ENCODE data around the gene GSDMA.
"Not testable (repeated sequence)": the region's sequence is repeated elsewhere in the genome, so short reads cannot be mapped to it uniquely, and the experiment has no call there.

Gene GSDMA

DNA sequence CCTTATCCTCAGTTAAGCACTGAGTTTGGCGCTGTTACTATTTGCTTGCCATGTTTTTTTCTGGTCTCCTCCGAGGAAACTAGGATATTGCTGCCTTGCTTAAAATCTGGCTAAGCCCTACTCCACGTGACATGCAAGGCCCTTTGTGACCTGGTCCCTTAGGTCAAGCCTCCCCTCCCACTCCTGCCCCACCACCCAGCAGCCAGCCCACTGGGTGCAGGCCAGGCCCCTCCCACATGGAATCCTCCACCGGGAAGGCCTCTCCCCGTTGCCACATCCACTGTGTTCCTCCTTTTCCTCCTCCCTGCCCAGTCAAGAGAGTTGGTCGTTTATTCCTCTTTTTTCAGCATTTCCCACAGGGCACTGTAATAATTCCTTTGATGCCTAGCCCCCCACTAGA lies 34.0 kb downstream of the GSDMA start:
- no peak for DNase-seq (ENCODE audit: low spot score)

DNA sequence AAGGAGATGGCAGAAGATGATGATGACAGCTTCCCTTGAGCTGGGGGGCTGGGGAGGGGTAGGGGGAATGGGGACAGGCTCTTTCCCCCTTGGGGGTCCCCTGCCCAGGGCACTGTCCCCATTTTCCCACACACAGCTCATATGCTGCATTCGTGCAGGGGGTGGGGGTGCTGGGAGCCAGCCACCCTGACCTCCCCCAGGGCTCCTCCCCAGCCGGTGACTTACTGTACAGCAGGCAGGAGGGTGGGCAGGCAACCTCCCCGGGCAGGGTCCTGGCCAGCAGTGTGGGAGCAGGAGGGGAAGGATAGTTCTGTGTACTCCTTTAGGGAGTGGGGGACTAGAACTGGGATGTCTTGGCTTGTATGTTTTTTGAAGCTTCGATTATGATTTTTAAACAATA lies 34.7 kb downstream of the GSDMA start:
- DNase-seq (ENCODE audit: low spot score) = no peak

DNA sequence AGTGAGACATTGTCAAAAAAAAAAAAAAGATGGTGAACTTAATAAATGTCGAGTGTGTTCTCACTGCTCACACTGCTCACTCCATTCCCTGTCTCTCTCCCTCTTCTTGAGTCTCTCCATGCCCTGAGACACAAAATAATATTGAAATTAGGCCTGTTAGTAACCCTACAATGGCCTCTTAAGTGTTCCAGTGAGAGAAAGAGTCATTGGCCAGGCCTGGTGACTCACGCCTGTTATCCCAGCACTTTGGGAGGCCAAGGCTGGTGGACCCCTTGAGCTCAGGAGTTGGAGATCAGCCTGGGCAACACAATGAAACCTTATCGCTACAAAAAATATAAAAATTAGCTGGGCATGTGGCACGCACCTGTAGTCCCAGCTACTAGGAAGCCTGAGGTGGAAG lies 36.3 kb downstream of the GSDMA start:
- DNase-seq (ENCODE audit: low spot score) = no peak

DNA sequence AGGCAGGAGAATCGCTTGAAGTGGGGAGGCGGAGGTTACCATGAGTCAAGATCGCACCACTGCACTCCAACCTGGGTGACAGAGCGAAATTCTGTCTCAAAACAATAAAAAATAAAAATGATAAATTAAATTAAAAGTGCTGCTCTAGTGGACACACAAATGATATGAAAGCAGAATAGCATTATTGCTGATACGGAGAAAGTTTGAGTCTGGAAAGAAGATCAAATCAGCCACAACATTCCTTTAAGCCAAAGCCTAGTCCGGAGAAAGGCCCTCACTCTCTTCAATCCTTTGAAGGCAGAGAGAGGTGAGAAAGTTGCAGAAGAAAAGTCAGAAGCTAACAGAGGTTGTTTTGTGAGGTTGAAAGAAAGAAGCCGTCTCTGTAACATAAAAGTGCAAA lies 37.4 kb downstream of the GSDMA start:
- no peak for DNase-seq (ENCODE audit: low spot score)

DNA sequence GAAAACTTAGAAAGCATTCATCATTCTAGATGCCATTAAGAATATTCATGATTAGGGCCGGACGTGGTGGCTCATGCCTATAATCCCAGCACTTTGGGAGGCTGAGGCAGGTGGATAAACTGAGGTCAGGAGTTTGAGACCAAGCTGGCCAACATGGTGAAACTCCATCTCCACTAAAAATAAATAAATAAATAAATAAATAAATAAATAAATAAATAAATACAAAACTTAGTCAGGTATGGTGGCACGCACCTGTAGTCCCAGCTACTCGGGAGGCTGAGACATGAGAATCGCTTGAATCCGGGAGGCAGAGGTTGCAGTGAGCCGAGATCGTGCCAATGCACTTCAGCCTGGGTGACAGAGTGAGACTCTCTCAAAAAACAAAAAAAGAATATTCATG lies 38.5 kb downstream of the GSDMA start:
- DNase-seq (ENCODE audit: low spot score) = not testable (repeated sequence)

DNA sequence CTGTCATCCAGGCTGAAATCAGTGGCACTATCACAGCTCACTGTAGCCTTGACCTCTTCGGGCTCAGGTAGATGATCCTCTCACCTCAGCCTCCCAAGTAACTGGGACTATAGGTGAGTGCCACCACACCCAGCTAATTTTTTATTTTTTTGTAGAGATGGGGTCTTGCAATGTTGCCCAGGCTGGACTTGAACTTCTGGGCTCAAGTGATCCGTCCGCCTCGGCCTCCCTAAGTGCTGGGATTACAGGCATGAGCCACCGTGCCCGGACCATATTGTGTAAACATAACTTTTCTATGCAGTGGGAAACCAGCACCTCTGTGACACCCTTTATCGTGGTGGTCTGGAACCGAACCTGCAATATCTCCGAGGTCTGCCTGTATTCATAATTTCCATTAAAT lies 41.3 kb downstream of the GSDMA start:
- DNase-seq (ENCODE audit: low spot score) = no peak

DNA sequence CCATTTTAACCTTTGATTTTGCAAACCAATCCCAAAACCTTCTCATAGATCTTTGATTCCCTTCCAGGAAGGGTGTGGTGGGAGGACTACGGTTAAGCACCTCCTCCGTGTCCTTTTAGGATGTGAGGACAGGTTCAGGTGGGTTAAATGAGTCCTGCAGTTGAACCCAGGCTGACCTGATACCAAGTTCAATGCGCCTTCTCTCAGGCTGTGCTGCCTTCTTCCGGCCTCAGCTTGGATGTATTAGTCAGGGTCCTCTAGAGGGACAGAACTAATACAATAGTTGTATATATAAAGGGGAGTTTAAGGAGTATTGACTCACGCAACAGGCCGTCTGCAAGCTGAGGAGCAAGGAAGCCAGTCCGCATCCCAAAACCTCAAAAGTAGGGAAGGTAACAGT lies 41.9 kb downstream of the GSDMA start:
- no peak for DNase-seq (ENCODE audit: low spot score)

DNA sequence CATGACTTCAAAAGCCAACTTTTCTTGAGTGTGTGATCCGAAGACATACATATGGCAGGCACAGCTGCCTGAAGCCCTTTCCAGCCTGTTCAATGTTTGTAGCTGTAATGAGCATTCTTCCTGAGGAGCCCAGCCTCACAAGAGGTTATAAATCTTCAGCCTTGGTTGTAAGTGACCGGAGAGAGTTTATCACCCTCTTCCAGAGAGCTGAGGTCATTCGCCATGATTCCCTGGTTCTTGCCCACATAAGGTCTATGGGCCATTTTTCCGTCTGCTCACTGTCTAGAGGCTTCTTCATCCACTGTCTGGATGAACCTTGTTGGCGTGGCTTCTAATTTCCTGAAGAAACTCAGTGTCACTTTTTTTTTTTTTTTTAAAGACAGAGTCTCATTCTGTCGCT lies 42.7 kb downstream of the GSDMA start:
- no peak for DNase-seq (ENCODE audit: low spot score)

DNA sequence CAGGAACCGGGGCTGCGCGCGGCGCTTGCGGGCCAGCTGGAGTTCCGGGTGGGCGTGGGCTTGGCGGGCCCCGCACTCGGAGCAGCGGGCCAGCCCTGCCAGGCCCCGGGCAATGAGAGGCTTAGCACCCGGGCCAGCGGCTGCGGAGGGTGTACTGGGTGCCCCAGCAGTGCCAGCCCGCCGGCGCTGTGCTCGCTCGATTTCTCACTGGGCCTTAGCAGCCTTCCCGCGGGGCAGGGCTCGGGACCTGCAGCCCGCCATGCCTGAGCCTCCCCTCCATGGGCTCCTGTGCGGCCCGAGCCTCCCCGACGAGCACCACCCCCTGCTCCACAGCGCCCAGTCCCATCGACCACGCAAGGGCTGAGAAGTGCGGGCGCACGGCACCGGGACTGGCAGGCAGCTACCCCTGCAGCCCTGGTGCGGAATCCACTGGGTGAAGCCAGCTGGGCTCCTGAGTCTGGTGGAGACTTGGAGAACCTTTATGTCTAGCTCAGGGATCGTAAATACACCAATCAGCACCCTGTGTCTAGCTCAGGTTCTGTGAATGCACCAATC lies 48.2 kb downstream of the GSDMA start:
- DNase-seq (ENCODE audit: low spot score) = not testable (repeated sequence)

DNA sequence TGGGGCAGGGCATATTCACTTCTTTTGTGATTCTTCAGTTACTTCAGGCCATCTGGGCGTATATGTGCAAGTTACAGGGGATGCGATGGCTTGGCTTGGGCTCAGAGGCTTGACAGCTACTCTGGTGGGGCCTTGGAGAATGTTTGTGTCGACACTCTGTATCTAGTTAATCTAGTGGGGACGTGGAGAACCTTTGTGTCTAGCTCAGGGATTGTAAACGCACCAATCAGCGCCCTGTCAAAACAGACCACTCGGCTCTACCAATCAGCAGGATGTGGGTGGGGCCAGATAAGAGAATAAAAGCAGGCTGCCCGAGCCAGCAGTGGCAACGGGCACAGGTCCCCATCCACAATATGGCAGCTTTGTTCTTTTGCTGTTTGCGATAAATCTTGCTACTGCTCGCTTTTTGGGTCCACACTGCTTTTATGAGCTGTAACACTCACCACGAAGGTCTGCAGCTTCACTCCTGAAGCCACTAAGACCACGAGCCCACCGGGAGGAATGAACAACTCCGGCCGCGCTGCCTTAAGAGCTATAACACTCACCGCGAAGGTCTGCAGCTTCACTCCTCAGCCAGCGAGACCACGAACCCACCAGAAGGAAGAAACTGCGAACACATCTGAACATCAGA lies 49.3 kb downstream of the GSDMA start:
- not testable (repeated sequence) for DNase-seq (ENCODE audit: low spot score)

DNA sequence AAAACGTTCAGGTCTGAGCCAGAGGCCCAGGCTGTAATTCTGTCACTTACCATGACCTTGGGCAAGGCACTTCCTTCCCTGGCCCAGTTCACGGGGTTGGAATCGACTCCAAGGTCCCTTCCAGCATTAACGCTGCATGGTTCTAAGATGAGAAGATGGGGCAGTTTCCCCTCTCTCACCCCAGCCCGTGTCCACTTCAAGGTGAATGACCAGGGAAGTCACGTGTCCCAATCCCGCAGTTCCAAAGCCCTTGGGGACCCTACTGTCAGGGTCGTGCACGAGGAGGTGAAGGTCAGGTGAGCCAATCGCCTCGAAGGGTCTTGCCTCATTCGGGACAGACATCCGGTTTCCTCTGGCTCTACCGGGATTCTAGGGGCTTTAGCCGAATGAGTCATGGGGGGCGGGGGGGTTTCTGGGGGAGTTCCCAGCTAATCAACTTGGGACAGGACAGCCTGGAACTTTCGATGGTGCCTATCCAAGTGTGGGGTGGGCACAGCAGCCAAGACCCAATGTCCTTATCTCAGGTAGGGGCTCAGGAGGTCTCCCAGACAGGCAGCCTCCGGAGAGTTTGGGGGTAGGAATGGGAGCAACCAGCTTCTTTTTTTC lies 51.7 kb downstream of the GSDMA start:
- no peak for DNase-seq (ENCODE audit: low spot score)

DNA sequence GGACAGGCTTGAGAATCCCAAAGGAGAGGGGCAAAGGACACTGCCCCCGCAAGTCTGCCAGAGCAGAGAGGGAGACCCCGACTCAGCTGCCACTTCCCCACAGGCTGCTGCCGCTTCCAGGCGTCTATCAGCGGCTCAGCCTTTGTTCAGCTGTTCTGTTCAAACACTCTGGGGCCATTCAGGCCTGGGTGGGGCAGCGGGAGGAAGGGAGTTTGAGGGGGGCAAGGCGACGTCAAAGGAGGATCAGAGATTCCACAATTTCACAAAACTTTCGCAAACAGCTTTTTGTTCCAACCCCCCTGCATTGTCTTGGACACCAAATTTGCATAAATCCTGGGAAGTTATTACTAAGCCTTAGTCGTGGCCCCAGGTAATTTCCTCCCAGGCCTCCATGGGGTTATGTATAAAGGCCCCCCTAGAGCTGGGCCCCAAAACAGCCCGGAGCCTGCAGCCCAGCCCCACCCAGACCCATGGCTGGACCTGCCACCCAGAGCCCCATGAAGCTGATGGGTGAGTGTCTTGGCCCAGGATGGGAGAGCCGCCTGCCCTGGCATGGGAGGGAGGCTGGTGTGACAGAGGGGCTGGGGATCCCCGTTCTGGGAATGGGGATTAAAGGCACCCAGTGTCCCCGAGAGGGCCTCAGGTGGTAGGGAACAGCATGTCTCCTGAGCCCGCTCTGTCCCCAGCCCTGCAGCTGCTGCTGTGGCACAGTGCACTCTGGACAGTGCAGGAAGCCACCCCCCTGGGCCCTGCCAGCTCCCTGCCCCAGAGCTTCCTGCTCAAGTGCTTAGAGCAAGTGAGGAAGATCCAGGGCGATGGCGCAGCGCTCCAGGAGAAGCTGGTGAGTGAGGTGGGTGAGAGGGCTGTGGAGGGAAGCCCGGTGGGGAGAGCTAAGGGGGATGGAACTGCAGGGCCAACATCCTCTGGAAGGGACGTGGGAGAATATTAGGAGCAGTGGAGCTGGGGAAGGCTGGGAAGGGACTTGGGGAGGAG lies 52.5 kb downstream of the GSDMA start, which contains the start of gene CSF3:
Gene CSF3, plus strand, starts transcription at position 436 of the 993 bp plus-strand sequence. Its CDS starts 35 bp downstream, at position 471.
- DNase-seq (ENCODE audit: low spot score) = no peak

DNA sequence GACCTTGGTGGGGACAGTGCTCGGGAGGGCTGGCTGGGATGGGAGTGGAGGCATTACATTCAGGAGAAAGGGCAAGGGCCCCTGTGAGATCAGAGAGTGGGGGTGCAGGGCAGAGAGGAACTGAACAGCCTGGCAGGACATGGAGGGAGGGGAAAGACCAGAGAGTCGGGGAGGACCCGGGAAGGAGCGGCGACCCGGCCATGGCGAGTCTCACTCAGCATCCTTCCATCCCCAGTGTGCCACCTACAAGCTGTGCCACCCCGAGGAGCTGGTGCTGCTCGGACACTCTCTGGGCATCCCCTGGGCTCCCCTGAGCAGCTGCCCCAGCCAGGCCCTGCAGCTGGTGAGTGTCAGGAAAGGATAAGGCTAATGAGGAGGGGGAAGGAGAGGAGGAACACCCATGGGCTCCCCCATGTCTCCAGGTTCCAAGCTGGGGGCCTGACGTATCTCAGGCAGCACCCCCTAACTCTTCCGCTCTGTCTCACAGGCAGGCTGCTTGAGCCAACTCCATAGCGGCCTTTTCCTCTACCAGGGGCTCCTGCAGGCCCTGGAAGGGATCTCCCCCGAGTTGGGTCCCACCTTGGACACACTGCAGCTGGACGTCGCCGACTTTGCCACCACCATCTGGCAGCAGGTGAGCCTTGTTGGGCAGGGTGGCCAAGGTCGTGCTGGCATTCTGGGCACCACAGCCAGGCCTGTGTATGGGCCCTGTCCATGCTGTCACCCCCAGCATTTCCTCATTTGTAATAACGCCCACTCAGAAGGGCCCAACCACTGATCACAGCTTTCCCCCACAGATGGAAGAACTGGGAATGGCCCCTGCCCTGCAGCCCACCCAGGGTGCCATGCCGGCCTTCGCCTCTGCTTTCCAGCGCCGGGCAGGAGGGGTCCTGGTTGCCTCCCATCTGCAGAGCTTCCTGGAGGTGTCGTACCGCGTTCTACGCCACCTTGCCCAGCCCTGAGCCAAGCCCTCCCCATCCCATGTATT lies 53.5 kb downstream of the GSDMA start:
- DNase-seq (ENCODE audit: low spot score) = no peak

DNA sequence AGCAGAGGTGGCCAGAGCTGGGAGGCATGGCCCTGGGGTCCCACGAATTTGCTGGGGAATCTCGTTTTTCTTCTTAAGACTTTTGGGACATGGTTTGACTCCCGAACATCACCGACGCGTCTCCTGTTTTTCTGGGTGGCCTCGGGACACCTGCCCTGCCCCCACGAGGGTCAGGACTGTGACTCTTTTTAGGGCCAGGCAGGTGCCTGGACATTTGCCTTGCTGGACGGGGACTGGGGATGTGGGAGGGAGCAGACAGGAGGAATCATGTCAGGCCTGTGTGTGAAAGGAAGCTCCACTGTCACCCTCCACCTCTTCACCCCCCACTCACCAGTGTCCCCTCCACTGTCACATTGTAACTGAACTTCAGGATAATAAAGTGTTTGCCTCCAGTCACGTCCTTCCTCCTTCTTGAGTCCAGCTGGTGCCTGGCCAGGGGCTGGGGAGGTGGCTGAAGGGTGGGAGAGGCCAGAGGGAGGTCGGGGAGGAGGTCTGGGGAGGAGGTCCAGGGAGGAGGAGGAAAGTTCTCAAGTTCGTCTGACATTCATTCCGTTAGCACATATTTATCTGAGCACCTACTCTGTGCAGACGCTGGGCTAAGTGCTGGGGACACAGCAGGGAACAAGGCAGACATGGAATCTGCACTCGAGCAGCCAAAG lies 54.7 kb downstream of the GSDMA start:
- no peak for DNase-seq (ENCODE audit: low spot score)

DNA sequence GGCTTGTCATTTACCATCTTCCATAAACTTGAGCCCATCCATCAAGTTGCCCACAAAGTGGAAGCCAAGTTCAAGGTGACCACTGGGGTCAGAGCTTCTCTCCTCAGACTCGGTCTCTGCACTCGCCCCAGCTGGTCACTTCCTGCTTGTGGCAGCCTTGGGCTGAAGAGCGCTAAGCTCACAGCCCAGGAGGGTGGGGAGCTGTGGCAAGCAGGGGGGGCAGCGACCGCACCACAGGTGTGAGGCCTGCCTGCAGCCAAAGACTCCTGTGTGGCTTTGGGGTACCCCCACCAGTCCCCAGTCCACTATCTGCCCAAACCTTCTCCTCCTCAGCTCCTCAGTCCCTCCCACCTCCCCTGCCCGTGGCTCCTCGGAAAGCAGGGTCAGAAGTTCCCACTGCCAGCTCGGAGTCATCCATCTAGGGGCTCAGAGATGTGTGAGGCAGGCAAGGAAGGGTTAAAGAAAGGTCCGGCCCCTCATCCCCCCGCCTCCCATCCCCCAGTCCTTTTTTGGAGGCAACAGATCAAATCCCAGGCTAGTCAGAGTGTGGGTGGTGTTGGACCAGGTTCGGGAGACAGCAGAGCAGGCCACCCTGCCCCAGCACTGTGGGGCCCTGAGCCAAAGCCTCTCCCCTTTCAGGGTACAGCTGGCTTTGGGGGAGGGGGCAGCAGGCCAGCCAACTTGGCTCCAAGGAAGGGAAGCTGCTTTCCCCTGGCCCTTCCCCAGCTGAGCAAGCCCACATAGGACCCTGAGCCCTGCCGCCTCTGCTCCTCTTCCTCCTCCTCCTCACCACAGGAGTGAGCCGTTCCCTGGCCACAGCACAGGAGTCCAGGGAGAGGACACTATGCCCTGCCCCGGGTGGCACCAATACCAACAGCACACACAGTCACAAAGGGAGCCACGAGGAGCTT lies 55.7 kb downstream of the GSDMA start:
- DNase-seq (ENCODE audit: low spot score) = no peak

DNA sequence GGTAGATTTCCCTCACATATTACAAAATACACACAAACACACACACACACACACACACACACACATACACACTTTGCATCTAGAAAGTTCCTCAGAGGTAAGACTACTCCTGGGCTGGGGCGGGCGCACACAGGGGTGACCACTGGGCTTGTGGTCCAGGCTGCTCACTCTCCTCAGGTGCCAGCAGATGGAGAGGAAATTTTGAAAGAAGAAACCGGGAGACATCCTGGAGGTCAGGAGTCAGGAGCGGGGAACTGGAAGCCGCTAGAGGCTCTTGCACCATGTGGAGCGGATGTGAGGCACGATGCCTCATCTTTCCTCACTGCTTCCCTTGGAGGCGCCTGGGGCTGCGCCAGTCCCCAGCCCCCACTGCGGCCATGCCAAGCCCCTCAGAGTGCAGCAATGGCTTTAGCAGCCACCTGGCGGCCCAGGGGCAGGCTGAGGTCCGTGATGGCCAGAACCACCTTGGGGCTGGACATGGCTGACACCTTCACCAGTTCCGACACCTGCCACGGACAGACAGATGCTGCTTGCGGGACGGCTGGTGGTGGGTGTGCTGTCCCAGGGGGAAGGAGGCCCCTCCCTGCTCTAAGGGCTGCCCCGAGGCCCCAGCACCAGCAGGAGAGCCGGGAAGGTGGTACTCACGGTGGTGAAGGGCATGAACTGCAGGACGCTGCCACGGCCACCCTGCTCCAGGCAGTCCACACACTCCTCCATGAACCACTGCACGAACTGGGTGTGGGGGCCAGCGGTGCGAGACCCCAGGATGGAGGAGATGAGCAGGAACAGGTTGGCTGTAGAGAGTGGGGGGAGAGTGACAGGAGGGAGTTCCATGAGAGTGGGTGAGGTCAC lies 56.6 kb downstream of the GSDMA start:
- no peak for DNase-seq (ENCODE audit: low spot score)

DNA sequence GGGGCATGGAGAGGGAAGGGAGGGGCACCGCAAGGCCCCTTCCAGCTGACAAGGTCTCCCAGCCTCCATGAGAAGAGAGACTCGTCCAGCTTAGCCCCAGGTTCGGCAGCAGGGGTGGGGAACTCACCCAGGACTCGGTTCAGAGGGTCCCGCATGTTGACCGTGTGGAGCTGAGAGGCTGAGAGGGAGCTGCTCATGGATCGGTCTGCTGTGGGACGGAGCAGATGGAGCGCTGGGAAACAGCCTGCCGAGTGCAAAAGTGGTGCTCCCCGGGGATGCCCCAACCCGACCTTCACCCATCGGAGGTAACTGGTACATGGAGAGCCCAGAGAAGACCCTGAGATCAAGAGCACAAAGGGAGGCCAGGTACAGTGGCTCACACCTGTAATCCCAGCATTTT lies 57.3 kb downstream of the GSDMA start:
- no peak for DNase-seq (ENCODE audit: low spot score)

DNA sequence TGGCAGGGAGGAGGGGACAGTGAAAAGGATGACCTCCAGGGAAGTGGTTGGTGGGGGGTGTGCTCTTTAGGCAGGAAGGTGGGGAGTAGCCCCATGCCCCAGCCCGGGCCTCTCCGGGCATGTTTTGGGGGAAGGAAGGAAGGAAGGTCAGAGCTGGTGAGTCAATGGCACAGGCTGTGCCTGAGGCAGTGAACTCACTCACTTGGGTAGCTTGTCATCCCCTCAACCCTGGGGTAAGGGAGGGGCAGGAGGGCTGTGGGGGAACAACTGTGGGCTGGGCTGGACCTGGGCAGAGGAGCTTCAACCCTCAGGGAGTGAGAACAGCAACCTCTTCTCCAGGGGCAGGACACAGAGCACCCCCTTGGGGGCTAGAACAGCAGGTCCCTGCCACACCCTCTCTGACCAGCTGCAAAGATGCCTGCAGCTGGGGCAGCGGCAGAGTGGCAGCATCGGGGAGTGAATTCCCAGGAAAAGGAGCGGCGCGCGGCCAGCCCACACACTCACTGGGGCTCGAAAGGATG lies 58.7 kb downstream of the GSDMA start:
- DNase-seq (ENCODE audit: low spot score) = no peak

DNA sequence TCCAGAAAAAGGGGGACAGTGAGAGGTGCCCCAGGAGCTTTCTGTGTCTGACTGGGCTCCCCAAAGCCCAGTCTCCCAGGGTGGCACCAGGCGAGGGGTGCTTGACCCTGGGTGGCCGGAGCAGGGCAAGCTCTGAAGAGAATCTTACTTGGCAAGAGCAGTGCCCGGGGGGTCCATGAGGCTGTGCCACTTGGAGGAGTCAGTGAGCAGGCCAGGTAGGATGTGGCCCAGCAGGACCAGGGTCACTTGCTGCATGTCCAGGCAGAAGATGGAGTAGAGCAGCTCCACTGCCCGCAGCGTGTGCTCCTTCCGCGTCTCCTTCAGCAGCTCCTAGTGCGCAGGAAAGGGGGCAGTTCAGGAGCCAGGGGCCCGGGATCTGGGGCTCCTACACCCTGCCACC lies 59.7 kb downstream of the GSDMA start:
- no peak for DNase-seq (ENCODE audit: low spot score)
